K562 (cell line): Measurements from ENCODE around the gene RECQL5. TPM values are rescaled to one million over a fixed set of nuclear protein-coding genes. Genes with fewer than 3 reads are reported as not detected.
A peak's percentile ranks its signal among the peaks of the same experiment; 100 is the strongest.

Experiments
- ATAC-seq: fragments of 200-7000 bp; cut with Tn5 transposase; 3 replicates; pipeline ENCODE4 v1.9.1; 2020; ENCODE audit warnings: moderate library complexity
- BruUV-seq: library from RNA; stranded (reverse); fragments of 400-500 nt; replicated peaks from 2 replicates; lab custom pipeline; 2021; lab: Mats Ljungman, UMichigan
- CTCF ChIA-PET: fragments of 300-600 bp; formaldehyde crosslinking; extraction: SDS; loops from one replicate; lab custom pipeline; 2021; ENCODE audit warnings: low intra/inter-chr PET ratio; lab: Yijun Ruan, JAX
- POLR2A ChIA-PET: fragments of 300-600, 350-650 bp; sonication (Branson Sonifier 250); formaldehyde crosslinking; extraction: SDS; loops from one replicate; lab custom pipeline; 2021; ENCODE audit warnings: antibody characterized with exemption, inconsistent platforms; lab: Yijun Ruan, JAX
- DNase-seq, 4 experiments: peaks; one replicate each; pipeline versions ENCODE4 v3.0.0 to v3.0.0-alpha.2; 2011 to 2018; ENCODE audit warnings: low spot score in 3 of 4, mixed read lengths in 3 of 4; ENCODE audit errors: extremely low read depth in 1 of 4
- FAIRE-seq: peaks from 2 replicates; lab custom pipeline; 2011; peaks lifted over from hg19 to GRCh38; lab: Jason Lieb, UNC
- H2AFZ ChIP-seq: 2 replicates; pipeline ENCODE4 v1.6.0; 2011; ENCODE audit warnings: low read depth, low read length, control low read depth, inconsistent platforms
- H3K27ac ChIP-seq: fragments of 200-600 bp; 3 replicates; pipeline ENCODE4 v1.8.0; 2011; ENCODE audit warnings: low read depth, mild to moderate bottlenecking, control low read depth, inconsistent platforms, low read length, moderate library complexity, mixed read lengths; ENCODE audit errors: extremely low read depth
- H3K27me3 ChIP-seq, 2 experiments: fragments of 300-600 bp in 1 of 2; 2 replicates in 1 of 2; 3 replicates in 1 of 2; pipeline versions ENCODE4 v1.6.0 to v1.8.0; 2011; ENCODE audit warnings: inconsistent platforms in 2 of 2, low read length in 2 of 2, mild to moderate bottlenecking in 1 of 2, mixed read lengths in 1 of 2, moderate library complexity in 1 of 2; ENCODE audit not compliant: control insufficient read depth in 2 of 2, insufficient read depth in 2 of 2
- H3K36me3 ChIP-seq: fragments of 300-600 bp; 3 replicates; pipeline ENCODE4 v1.8.0; 2011; ENCODE audit warnings: mild to moderate bottlenecking, low read length, inconsistent platforms; ENCODE audit not compliant: control insufficient read depth, insufficient read depth
- H3K4me1 ChIP-seq, 2 experiments: fragments of 200-600 bp in 1 of 2; replicated peaks in 1 of 2; 2 replicates in 1 of 2; 3 replicates in 1 of 2; pipeline versions ENCODE4 v1.5.1 to v1.8.0; 2011; ENCODE audit warnings: inconsistent platforms in 2 of 2, low read length in 2 of 2, mild to moderate bottlenecking in 1 of 2, mixed read lengths in 1 of 2, moderate library complexity in 1 of 2; ENCODE audit not compliant: control insufficient read depth in 2 of 2, insufficient read depth in 2 of 2
- H3K4me2 ChIP-seq: 2 replicates; pipeline ENCODE4 v1.6.1; 2011; ENCODE audit warnings: low read length, control low read depth, inconsistent platforms, mixed read lengths; ENCODE audit not compliant: insufficient read depth
- H3K4me3 ChIP-seq: fragments of 200-600 bp; sonication (generic), shearing (Covaris generic); 2 replicates; pipeline ENCODE4 v1.5.1; 2016; ENCODE audit warnings: control low read depth, inconsistent platforms
- H3K79me2 ChIP-seq: fragments of 200-600 bp; 3 replicates; pipeline ENCODE4 v1.8.0; 2011; ENCODE audit warnings: low read length, inconsistent platforms; ENCODE audit not compliant: control insufficient read depth, insufficient read depth
- H3K9ac ChIP-seq, 2 experiments: 2 replicates each; pipeline versions ENCODE4 v1.6.0 to v1.6.1; 2011; ENCODE audit warnings: low read depth in 2 of 2, low read length in 2 of 2, control low read depth in 1 of 2, inconsistent platforms in 1 of 2, mild to moderate bottlenecking in 1 of 2, mixed read lengths in 1 of 2; ENCODE audit not compliant: insufficient read depth in 1 of 2
- H3K9me1 ChIP-seq: one replicate; pipeline ENCODE4 v1.6.0; 2011; ENCODE audit warnings: inconsistent platforms, mild to moderate bottlenecking, low read length, moderate library complexity; ENCODE audit not compliant: control insufficient read depth, insufficient read depth
- H3K9me3 ChIP-seq: replicated peaks from 2 replicates; pipeline ENCODE4 v1.5.1; 2011; ENCODE audit warnings: low read depth, low read length, inconsistent platforms; ENCODE audit not compliant: control insufficient read depth, insufficient read depth
- H4K20me1 ChIP-seq: replicated peaks from 2 replicates; pipeline ENCODE4 v1.6.1; 2011; ENCODE audit warnings: low read length, inconsistent platforms, mixed read lengths; ENCODE audit not compliant: control insufficient read depth, insufficient read depth
- ARID2 ChIP-seq: fragments of 450-650 bp; IDR thresholded peaks from 2 replicates; pipeline ENCODE4 v1.6.1; 2017; ENCODE audit warnings: antibody characterized with exemption, mild to moderate bottlenecking
- ATF3 ChIP-seq, 2 experiments: fragments of 450-650 bp in 1 of 2; sonication (generic) in 1 of 2; formaldehyde crosslinking in 1 of 2; IDR thresholded peaks in 1 of 2; conservative IDR thresholded peaks in 1 of 2; 2 replicates each; pipeline versions ENCODE4 v1.6.1 to v1.8.1; 2016 to 2023; ENCODE audit warnings: mild to moderate bottlenecking in 2 of 2, moderate library complexity in 2 of 2, inconsistent platforms in 1 of 2, missing genetic modification reagents in 1 of 2
- ATF4 ChIP-seq: fragments of 450-650 bp; formaldehyde crosslinking; IDR thresholded peaks from 2 replicates; pipeline ENCODE4 v1.4.0; 2022; ENCODE audit warnings: mild to moderate bottlenecking, moderate library complexity
- ATF6 ChIP-seq: sonication (generic); formaldehyde crosslinking; IDR thresholded peaks from 2 replicates; pipeline ENCODE4 v1.4.0; 2020; ENCODE audit warnings: mild to moderate bottlenecking, missing genetic modification reagents
- BRD9 ChIP-seq: fragments of 450-650 bp; IDR thresholded peaks from 2 replicates; pipeline ENCODE4 v1.6.1; 2018; ENCODE audit warnings: low read depth; ENCODE audit not compliant: partially characterized antibody
- E2F1 ChIP-seq: sonication (generic); formaldehyde crosslinking; IDR thresholded peaks from 2 replicates; pipeline ENCODE4 v1.8.1; 2023; ENCODE audit warnings: mild to moderate bottlenecking, missing genetic modification reagents, moderate library complexity
- KAT2B ChIP-seq: IDR thresholded peaks from one replicate; pipeline ENCODE4 v1.6.1; 2012; ENCODE audit warnings: low read depth, mild to moderate bottlenecking, control low read depth, inconsistent platforms, low read length, moderate library complexity
- MAFK ChIP-seq: IDR thresholded peaks from 2 replicates; pipeline ENCODE4 v1.6.1; 2011; ENCODE audit warnings: low read length, improper control_type of control experiment
- PRMT5 ChIP-seq: sonication (generic); formaldehyde crosslinking; IDR thresholded peaks from 2 replicates; pipeline ENCODE4 v1.5.0; 2020; ENCODE audit warnings: missing genetic modification reagents
- SFPQ ChIP-seq: fragments of 200-400 bp; formaldehyde crosslinking; IDR thresholded peaks from 2 replicates; pipeline ENCODE4 v1.6.1; 2017; ENCODE audit warnings: mild to moderate bottlenecking, low read depth, low read length, moderate library complexity
- TRIM24 ChIP-seq, 2 experiments: fragments of 450-650 bp; IDR thresholded peaks; 2 replicates each; pipeline ENCODE4 v1.6.1; 2016
- ZNF583 ChIP-seq: fragments of 250-450 bp; sonication (Bioruptor Pico); IDR thresholded peaks from 2 replicates; pipeline ENCODE4 v1.4.0; 2020
- ZNF695 ChIP-seq: fragments of 450-650 bp; formaldehyde crosslinking; IDR thresholded peaks from 2 replicates; pipeline ENCODE4 v1.4.0; 2020; ENCODE audit warnings: mild to moderate bottlenecking, moderate library complexity
- ZNF717 ChIP-seq: fragments of 250-450 bp; sonication (Bioruptor Pico); IDR thresholded peaks from 2 replicates; pipeline ENCODE4 v1.5.0; 2021
- WGBS: fragments of 100-300 bp; shearing (Covaris generic); methylation state at CpG from one replicate; pipeline ENCODE4 v1.1.6; 2016; ENCODE audit warnings: low coverage, mixed read lengths; ENCODE audit not compliant: insufficient coverage; ENCODE audit errors: missing lambda C conversion rate; 5-methylcytosine and 5-hydroxymethylcytosine counted together
- in situ Hi-C: fragments of 300-500 bp; cut with MboI; formaldehyde crosslinking; loops from 4 replicates; pipeline ENCODE4 v1.15.0; 2018; ENCODE audit warnings: inconsistent platforms, mixed read lengths
- intact Hi-C: fragments of 100-400 bp; cut with micrococcal nuclease; formaldehyde crosslinking; loops from 2 replicates; pipeline ENCODE4 v1.14.2; 2022
- polyA plus RNA-seq, 8 experiments: library from polyadenylated mRNA; depleted of rRNA in 4 of 8; stranded (reverse) in 5 of 8; unstranded in 3 of 8; fragments of >200 nt; fragmentation: Nextera tagmentation in 2 of 8; fragmentation: Illumina TruSeq in 1 of 8; extraction: Ambion mirVana in 2 of 8; extraction: Trizol in 1 of 8; gene quantifications; 2 replicates each; pipeline versions ENCODE4 v1.2.1 to v1.2.3, GENCODE V29; 2011 to 2014; ENCODE audit warnings: inconsistent platforms in 1 of 8, missing spikeins in 1 of 8
- total RNA-seq, 7 experiments: library from RNA; depleted of rRNA in 6 of 7; stranded (reverse); fragments of >200 nt in 6 of 7; fragmentation: Illumina TruSeq in 2 of 7; extraction: Trizol in 2 of 7; gene quantifications; 2 replicates each; pipeline versions ENCODE4 v1.2.1 to v1.2.3, GENCODE V29; 2011 to 2021; ENCODE audit warnings: low replicate concordance in 1 of 7

The RECQL5 gene
- total and polyA plus RNA-seq, 9 of the 15 experiments (the other 6 are each of a cell fraction or from before 2014, with no cell fraction given), result 4.1 to 34.8 (median 16.4) TPM

- TF ChIP-seq KAT2B (no peak), MAFK (no peak), BRD9 (no peak), PRMT5 (CRISPR knock-in tag) (no peak)
- TF ChIP-seq, all 486 proteins: peak for 0
Observed at GRCh38 chr17:75647061-75647460, 19.9 kb downstream of the RECQL5 start (continued).

- Histone ChIP-seq H3K9ac (0 out of 4 replicates have a peak overlapping the region, but pooled peaks of 1 of the 2 experiments have one; percentile 8), H3K79me2 (no peaks in the 10 kb centered on the region), H4K20me1 (0 out of 2 replicates have a peak, but pooled peaks cover 6% of the 10 kb centered on the region), H3K4me2 (no peak overlapping the region), H3K4me3 (no peak overlapping the region), H3K9me1 (peaks cover 3% of the 10 kb centered on the region), H2AFZ (no peak overlapping the region), H3K27me3 (no peaks in the 10 kb centered on the region), H3K36me3 (peaks cover 28% of the 10 kb centered on the region), H3K9me3 (no peaks in the 10 kb centered on the region), H3K4me1 (peaks cover 15 to 21% of the 10 kb centered on the region in 2 experiments; a peak in 4 of 5 replicates), H3K27ac (no peak overlapping the region)
- no TSS peak for BruUV-seq
- WGBS, result 90% methylated on average over 6 of the region's 6 CpGs
- ATAC-seq (no peak), FAIRE-seq (no peak), DNase-seq (no peak)
- in situ Hi-C loops, result no loop called here
- intact Hi-C loops, result no loop called here
- POLR2A ChIA-PET, result interaction anchor here (0.7 to 2.1 kb wide), 3 partner anchors 8 to 133 kb away, joined by 3 to 15 read pairs (median 5); no protein-coding TSS in a partner anchor
- CTCF ChIA-PET, result no interaction called here
- no peak for TF ChIP-seq ATF6 (CRISPR knock-in tag)
- no peak for TF ChIP-seq SFPQ
- TF ChIP-seq ZNF695 (CRISPR knock-in tag), result no peak
- TF ChIP-seq E2F1, result no peak
- no peak for TF ChIP-seq ATF4 (CRISPR knock-in tag)
- TF ChIP-seq ARID2, result no peak
- TF ChIP-seq TRIM24 (IDR thresholded peaks at IDR 0.05), result no peak
- TF ChIP-seq ZNF717 (CRISPR knock-in tag), result no peak
- TF ChIP-seq ATF3 (IDR thresholded peaks at IDR 0.05), result no peak
- TF ChIP-seq ATF3 (CRISPR knock-in tag; conservative IDR thresholded peaks at IDR 0.05), result no peak
- TF ChIP-seq ZNF583, result no peak
Observed at GRCh38 chr17:75646638-75646992, 20.3 kb downstream of the RECQL5 start.
